K562 (cell line): ENCODE results near the gene FES. TPM values are rescaled to one million over a fixed set of nuclear protein-coding genes. Genes with fewer than 3 reads are reported as not detected.

Source experiments
- ATAC-seq: fragments of 200-7000 bp; cut with Tn5 transposase; 3 replicates; pipeline ENCODE4 v1.9.1; 2020; ENCODE audit warnings: moderate library complexity
- BruUV-seq: library from RNA; stranded (reverse); fragments of 400-500 nt; replicated peaks from 2 replicates; lab custom pipeline; 2021; lab: Mats Ljungman, UMichigan
- CTCF ChIA-PET: fragments of 300-600 bp; formaldehyde crosslinking; extraction: SDS; loops from one replicate; lab custom pipeline; 2021; ENCODE audit warnings: low intra/inter-chr PET ratio; lab: Yijun Ruan, JAX
- POLR2A ChIA-PET: fragments of 300-600, 350-650 bp; sonication (Branson Sonifier 250); formaldehyde crosslinking; extraction: SDS; loops from one replicate; lab custom pipeline; 2021; ENCODE audit warnings: antibody characterized with exemption, inconsistent platforms; lab: Yijun Ruan, JAX
- DNase-seq, 4 experiments: peaks; one replicate each; pipeline versions ENCODE4 v3.0.0 to v3.0.0-alpha.2; 2011 to 2018; ENCODE audit warnings: low spot score in 3 of 4, mixed read lengths in 3 of 4; ENCODE audit errors: extremely low read depth in 1 of 4
- FAIRE-seq: peaks from 2 replicates; lab custom pipeline; 2011; peaks lifted over from hg19 to GRCh38; lab: Jason Lieb, UNC
- H2AFZ ChIP-seq: 2 replicates; pipeline ENCODE4 v1.6.0; 2011; ENCODE audit warnings: low read depth, low read length, control low read depth, inconsistent platforms
- H3K27ac ChIP-seq: fragments of 200-600 bp; 3 replicates; pipeline ENCODE4 v1.8.0; 2011; ENCODE audit warnings: low read depth, mild to moderate bottlenecking, control low read depth, inconsistent platforms, low read length, moderate library complexity, mixed read lengths; ENCODE audit errors: extremely low read depth
- H3K27me3 ChIP-seq, 2 experiments: fragments of 300-600 bp in 1 of 2; 2 replicates in 1 of 2; 3 replicates in 1 of 2; pipeline versions ENCODE4 v1.6.0 to v1.8.0; 2011; ENCODE audit warnings: inconsistent platforms in 2 of 2, low read length in 2 of 2, mild to moderate bottlenecking in 1 of 2, mixed read lengths in 1 of 2, moderate library complexity in 1 of 2; ENCODE audit not compliant: control insufficient read depth in 2 of 2, insufficient read depth in 2 of 2
- H3K36me3 ChIP-seq: fragments of 300-600 bp; 3 replicates; pipeline ENCODE4 v1.8.0; 2011; ENCODE audit warnings: mild to moderate bottlenecking, low read length, inconsistent platforms; ENCODE audit not compliant: control insufficient read depth, insufficient read depth
- H3K4me1 ChIP-seq, 2 experiments: fragments of 200-600 bp in 1 of 2; replicated peaks in 1 of 2; 2 replicates in 1 of 2; 3 replicates in 1 of 2; pipeline versions ENCODE4 v1.5.1 to v1.8.0; 2011; ENCODE audit warnings: inconsistent platforms in 2 of 2, low read length in 2 of 2, mild to moderate bottlenecking in 1 of 2, mixed read lengths in 1 of 2, moderate library complexity in 1 of 2; ENCODE audit not compliant: control insufficient read depth in 2 of 2, insufficient read depth in 2 of 2
- H3K4me2 ChIP-seq: 2 replicates; pipeline ENCODE4 v1.6.1; 2011; ENCODE audit warnings: low read length, control low read depth, inconsistent platforms, mixed read lengths; ENCODE audit not compliant: insufficient read depth
- H3K4me3 ChIP-seq: fragments of 200-600 bp; sonication (generic), shearing (Covaris generic); 2 replicates; pipeline ENCODE4 v1.5.1; 2016; ENCODE audit warnings: control low read depth, inconsistent platforms
- H3K79me2 ChIP-seq: fragments of 200-600 bp; 3 replicates; pipeline ENCODE4 v1.8.0; 2011; ENCODE audit warnings: low read length, inconsistent platforms; ENCODE audit not compliant: control insufficient read depth, insufficient read depth
- H3K9ac ChIP-seq, 2 experiments: 2 replicates each; pipeline versions ENCODE4 v1.6.0 to v1.6.1; 2011; ENCODE audit warnings: low read depth in 2 of 2, low read length in 2 of 2, control low read depth in 1 of 2, inconsistent platforms in 1 of 2, mild to moderate bottlenecking in 1 of 2, mixed read lengths in 1 of 2; ENCODE audit not compliant: insufficient read depth in 1 of 2
- H3K9me1 ChIP-seq: one replicate; pipeline ENCODE4 v1.6.0; 2011; ENCODE audit warnings: inconsistent platforms, mild to moderate bottlenecking, low read length, moderate library complexity; ENCODE audit not compliant: control insufficient read depth, insufficient read depth
- H3K9me3 ChIP-seq: replicated peaks from 2 replicates; pipeline ENCODE4 v1.5.1; 2011; ENCODE audit warnings: low read depth, low read length, inconsistent platforms; ENCODE audit not compliant: control insufficient read depth, insufficient read depth
- H4K20me1 ChIP-seq: replicated peaks from 2 replicates; pipeline ENCODE4 v1.6.1; 2011; ENCODE audit warnings: low read length, inconsistent platforms, mixed read lengths; ENCODE audit not compliant: control insufficient read depth, insufficient read depth
- ARID1B ChIP-seq: fragments of 450-650 bp; IDR thresholded peaks from 2 replicates; pipeline ENCODE4 v1.6.1; 2016; ENCODE audit warnings: antibody characterized with exemption, mild to moderate bottlenecking, inconsistent platforms
- CEBPG ChIP-seq, 3 experiments: fragments of 200-800 bp in 1 of 3; sonication (Bioruptor generic) in 1 of 3; sonication (generic) in 1 of 3; formaldehyde crosslinking in 1 of 3; IDR thresholded peaks in 2 of 3; conservative IDR thresholded peaks in 1 of 3; 2 replicates each; pipeline versions ENCODE4 v1.6.1 to v1.8.0; 2016 to 2022; ENCODE audit warnings: missing compliant biosample characterization in 2 of 3, missing genetic modification characterization in 2 of 3, mild to moderate bottlenecking in 1 of 3, missing genetic modification reagents in 1 of 3
- DACH1 ChIP-seq: fragments of 450-650 bp; IDR thresholded peaks from 2 replicates; pipeline ENCODE4 v1.6.1; 2018; ENCODE audit not compliant: partially characterized antibody
- HDAC2 ChIP-seq: fragments of 450-650 bp; IDR thresholded peaks from 2 replicates; pipeline ENCODE4 v1.6.1; 2016; ENCODE audit warnings: mild to moderate bottlenecking
- HNRNPH1 ChIP-seq: fragments of 200-400 bp; formaldehyde crosslinking; optimal IDR thresholded peaks from 2 replicates; pipeline ENCODE3; 2017; ENCODE audit warnings: low read depth, mild to moderate bottlenecking, low read length, moderate library complexity
- KDM1A ChIP-seq, 2 experiments: fragments of 450-650 bp; IDR thresholded peaks; 2 replicates each; pipeline ENCODE4 v1.6.1; 2016; ENCODE audit warnings: mild to moderate bottlenecking in 2 of 2
- KHSRP ChIP-seq: fragments of 450-650 bp; IDR thresholded peaks from 2 replicates; pipeline ENCODE4 v1.6.1; 2017
- SMARCB1 ChIP-seq: IDR thresholded peaks from 2 replicates; pipeline ENCODE4 v1.6.1; 2011; ENCODE audit warnings: improper control_type of control experiment, low read depth; ENCODE audit not compliant: insufficient read length
- THRB ChIP-seq: fragments of 450-650 bp; formaldehyde crosslinking; conservative IDR thresholded peaks from 2 replicates; pipeline ENCODE4 v1.4.0; 2022; ENCODE audit warnings: mild to moderate bottlenecking, missing genetic modification characterization
- ZNF253 ChIP-seq: fragments of 250-450 bp; sonication (Bioruptor Pico); conservative IDR thresholded peaks from 2 replicates; pipeline ENCODE4 v1.6.1; 2021; ENCODE audit warnings: mild to moderate bottlenecking
- ZNF395 ChIP-seq: fragments of 200-800 bp; sonication (Bioruptor generic); IDR thresholded peaks from 2 replicates; pipeline ENCODE4 v1.6.1; 2017; ENCODE audit warnings: missing genetic modification characterization, missing compliant biosample characterization
- ZNF785 ChIP-seq: fragments of 250-450 bp; sonication (Bioruptor Pico); IDR thresholded peaks from 2 replicates; pipeline ENCODE4 v1.4.0; 2020; ENCODE audit warnings: mild to moderate bottlenecking
- WGBS: fragments of 100-300 bp; shearing (Covaris generic); methylation state at CpG from one replicate; pipeline ENCODE4 v1.1.6; 2016; ENCODE audit warnings: low coverage, mixed read lengths; ENCODE audit not compliant: insufficient coverage; ENCODE audit errors: missing lambda C conversion rate; 5-methylcytosine and 5-hydroxymethylcytosine counted together
- in situ Hi-C: fragments of 300-500 bp; cut with MboI; formaldehyde crosslinking; loops from 4 replicates; pipeline ENCODE4 v1.15.0; 2018; ENCODE audit warnings: inconsistent platforms, mixed read lengths
- intact Hi-C: fragments of 100-400 bp; cut with micrococcal nuclease; formaldehyde crosslinking; loops from 2 replicates; pipeline ENCODE4 v1.14.2; 2022
- polyA plus RNA-seq, 8 experiments: library from polyadenylated mRNA; depleted of rRNA in 4 of 8; stranded (reverse) in 5 of 8; unstranded in 3 of 8; fragments of >200 nt; fragmentation: Nextera tagmentation in 2 of 8; fragmentation: Illumina TruSeq in 1 of 8; extraction: Ambion mirVana in 2 of 8; extraction: Trizol in 1 of 8; gene quantifications; 2 replicates each; pipeline versions ENCODE4 v1.2.1 to v1.2.3, GENCODE V29; 2011 to 2014; ENCODE audit warnings: inconsistent platforms in 1 of 8, missing spikeins in 1 of 8
- total RNA-seq, 7 experiments: library from RNA; depleted of rRNA in 6 of 7; stranded (reverse); fragments of >200 nt in 6 of 7; fragmentation: Illumina TruSeq in 2 of 7; extraction: Trizol in 2 of 7; gene quantifications; 2 replicates each; pipeline versions ENCODE4 v1.2.1 to v1.2.3, GENCODE V29; 2011 to 2021; ENCODE audit warnings: low replicate concordance in 1 of 7
- TF ChIP-seq, protein P1 (sequence below): fragments of 450-650 bp; IDR thresholded peaks from 2 replicates; pipeline ENCODE4 v1.6.1; 2017; ENCODE audit warnings: antibody characterized with exemption, mild to moderate bottlenecking

The FES gene
- total and polyA plus RNA-seq, 9 of the 15 experiments (the other 6 are each of a cell fraction or from before 2014, with no cell fraction given), result 0.38 to 2.6 (median 0.82) TPM

DNA sequence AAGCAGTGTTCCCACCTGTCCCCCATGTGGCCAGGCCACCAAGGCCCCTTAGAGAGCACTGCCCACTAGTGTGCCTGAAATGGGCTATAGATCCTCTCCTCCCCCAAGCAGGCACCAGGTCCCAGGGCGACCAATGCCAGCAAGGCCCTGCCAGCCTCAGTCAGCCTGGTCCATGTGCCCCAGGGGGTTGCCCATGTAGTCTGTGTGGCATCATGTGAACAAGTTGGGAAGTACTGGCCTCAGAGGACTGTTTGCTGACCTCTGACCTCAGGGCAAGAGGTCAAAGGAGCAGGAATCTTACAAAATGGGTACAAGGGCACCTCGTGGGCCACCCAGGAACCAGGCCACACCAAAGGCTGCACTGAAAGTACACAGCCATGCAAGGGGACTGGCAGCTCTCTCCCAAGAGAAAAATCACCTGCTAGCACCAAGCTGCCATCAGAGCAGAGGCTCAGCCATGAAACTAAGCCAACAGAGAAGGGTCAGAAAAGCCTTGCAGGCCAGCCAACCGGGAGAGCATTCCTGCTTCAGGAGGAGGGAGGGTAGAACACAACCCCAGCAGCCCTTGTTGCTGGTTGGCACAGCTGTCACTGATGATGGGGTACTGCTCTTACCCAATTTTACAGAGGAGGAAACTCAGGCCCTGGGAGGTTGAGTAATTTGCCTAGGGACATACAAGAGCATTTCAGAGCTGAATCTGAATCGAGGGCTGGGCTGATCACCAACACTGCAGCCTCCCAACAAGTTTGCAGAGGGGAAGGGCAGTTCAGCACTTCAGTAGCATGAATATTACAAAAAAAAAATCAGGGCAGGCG lies 21.1 kb upstream of the FES start (continued):
- TF ChIP-seq, protein P1, sequence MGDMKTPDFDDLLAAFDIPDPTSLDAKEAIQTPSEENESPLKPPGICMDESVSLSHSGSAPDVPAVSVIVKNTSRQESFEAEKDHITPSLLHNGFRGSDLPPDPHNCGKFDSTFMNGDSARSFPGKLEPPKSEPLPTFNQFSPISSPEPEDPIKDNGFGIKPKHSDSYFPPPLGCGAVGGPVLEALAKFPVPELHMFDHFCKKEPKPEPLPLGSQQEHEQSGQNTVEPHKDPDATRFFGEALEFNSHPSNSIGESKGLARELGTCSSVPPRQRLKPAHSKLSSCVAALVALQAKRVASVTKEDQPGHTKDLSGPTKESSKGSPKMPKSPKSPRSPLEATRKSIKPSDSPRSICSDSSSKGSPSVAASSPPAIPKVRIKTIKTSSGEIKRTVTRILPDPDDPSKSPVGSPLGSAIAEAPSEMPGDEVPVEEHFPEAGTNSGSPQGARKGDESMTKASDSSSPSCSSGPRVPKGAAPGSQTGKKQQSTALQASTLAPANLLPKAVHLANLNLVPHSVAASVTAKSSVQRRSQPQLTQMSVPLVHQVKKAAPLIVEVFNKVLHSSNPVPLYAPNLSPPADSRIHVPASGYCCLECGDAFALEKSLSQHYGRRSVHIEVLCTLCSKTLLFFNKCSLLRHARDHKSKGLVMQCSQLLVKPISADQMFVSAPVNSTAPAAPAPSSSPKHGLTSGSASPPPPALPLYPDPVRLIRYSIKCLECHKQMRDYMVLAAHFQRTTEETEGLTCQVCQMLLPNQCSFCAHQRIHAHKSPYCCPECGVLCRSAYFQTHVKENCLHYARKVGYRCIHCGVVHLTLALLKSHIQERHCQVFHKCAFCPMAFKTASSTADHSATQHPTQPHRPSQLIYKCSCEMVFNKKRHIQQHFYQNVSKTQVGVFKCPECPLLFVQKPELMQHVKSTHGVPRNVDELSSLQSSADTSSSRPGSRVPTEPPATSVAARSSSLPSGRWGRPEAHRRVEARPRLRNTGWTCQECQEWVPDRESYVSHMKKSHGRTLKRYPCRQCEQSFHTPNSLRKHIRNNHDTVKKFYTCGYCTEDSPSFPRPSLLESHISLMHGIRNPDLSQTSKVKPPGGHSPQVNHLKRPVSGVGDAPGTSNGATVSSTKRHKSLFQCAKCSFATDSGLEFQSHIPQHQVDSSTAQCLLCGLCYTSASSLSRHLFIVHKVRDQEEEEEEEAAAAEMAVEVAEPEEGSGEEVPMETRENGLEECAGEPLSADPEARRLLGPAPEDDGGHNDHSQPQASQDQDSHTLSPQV, result 0 out of 2 replicates have a peak, but pooled peaks have one; percentile 16

DNA sequence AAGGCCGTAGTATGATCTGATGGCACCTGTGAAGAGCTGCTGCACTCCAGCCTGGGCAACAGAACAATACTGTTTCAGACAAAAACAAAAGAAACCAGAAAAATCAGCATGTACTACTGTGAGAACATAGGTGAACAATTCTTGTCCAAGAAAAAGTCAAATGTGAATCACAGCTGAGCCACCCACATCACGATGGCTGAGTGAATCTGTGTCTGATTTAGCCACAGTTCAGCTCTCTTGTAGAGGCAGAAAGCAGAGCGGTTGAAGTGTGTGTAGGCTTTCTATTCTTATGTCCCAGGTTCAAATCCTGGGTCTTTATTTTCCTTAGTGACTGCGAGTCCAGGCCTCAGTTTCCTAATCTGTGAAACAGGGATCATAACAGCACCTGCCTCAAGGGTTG lies 20.3 kb upstream of the FES start:
- Histone ChIP-seq H3K9ac (no peak overlapping the region), H3K4me3 (no peak overlapping the region), H3K36me3 (no peaks in the 10 kb centered on the region), H3K79me2 (no peaks in the 10 kb centered on the region), H3K4me1 (peaks cover 42 to 50% of the 10 kb centered on the region in 2 experiments), H3K4me2 (no peak overlapping the region), H3K27ac (no peak overlapping the region), H3K9me3 (no peaks in the 10 kb centered on the region), H4K20me1 (no peaks in the 10 kb centered on the region), H3K27me3 (no peaks in the 10 kb centered on the region; a peak in 1 of 5 replicates), H3K9me1 (no peaks in the 10 kb centered on the region), H2AFZ (no peak overlapping the region)
- DNase-seq, result no peak
- intact Hi-C loops (no loop called here), in situ Hi-C loops (no loop called here)
- CTCF ChIA-PET, result no interaction called here
- FAIRE-seq, result no peak
- no TSS peak for BruUV-seq
- POLR2A ChIA-PET, result interaction anchor here (0.6 to 1.7 kb wide), 5 partner anchors 10 to 146 kb away, joined by 3 to 4 read pairs (median 3); no protein-coding TSS in a partner anchor
- WGBS, result 66% methylated on average over 4 of the region's 4 CpGs
- ATAC-seq, result no peak
- TF ChIP-seq SMARCB1 (no peak), HNRNPH1 (no peak), THRB (CRISPR knock-in tag) (no peak), KHSRP (no peak), KDM1A (IDR thresholded peaks at IDR 0.05) (peak; percentile 79), ZNF785 (CRISPR knock-in tag) (no peak), CEBPG (CRISPR knock-in tag; IDR thresholded peaks at IDR 0.05) (no peak; the same call in 1 of the 2 replicates), CEBPG (tag; conservative IDR thresholded peaks at IDR 0.05 in 1 of 2, IDR thresholded peaks at IDR 0.05 in 1 of 2) (0 out of 4 replicates have a peak, but pooled peaks of 1 of the 2 experiments have one; percentile 9), ZNF253 (no peak), ARID1B (no peak), HDAC2 (0 out of 2 replicates have a peak, but pooled peaks have one; percentile 26), DACH1 (no peak), ZNF395 (CRISPR knock-in tag) (no peak)
